HUES6 (cell line): ENCODE measurements around the gene HYAL2.
A peak's percentile ranks its signal among the peaks of the same experiment; 100 is the strongest.

ENCODE experiments used
- H3K27ac ChIP-seq: 2 replicates; pipeline ENCODE4 v1.7.0; 2013; ENCODE audit warnings: low read depth, mild to moderate bottlenecking, low read length, inconsistent platforms
- H3K27me3 ChIP-seq: 2 replicates; pipeline ENCODE4 v1.6.1; 2013; ENCODE audit warnings: low read length; ENCODE audit not compliant: control insufficient read depth, insufficient read depth
- H3K36me3 ChIP-seq: 2 replicates; pipeline ENCODE4 v1.6.1; 2013; ENCODE audit warnings: low read length; ENCODE audit not compliant: control insufficient read depth, insufficient read depth
- H3K4me1 ChIP-seq: 2 replicates; pipeline ENCODE4 v1.6.1; 2013; ENCODE audit warnings: low read length; ENCODE audit not compliant: control insufficient read depth, insufficient read depth
- H3K4me3 ChIP-seq: 2 replicates; pipeline ENCODE4 v1.5.1; 2013; ENCODE audit warnings: low read depth, low read length
- H3K9ac ChIP-seq: one replicate; pipeline ENCODE4 v1.6.1; 2013; ENCODE audit warnings: mild to moderate bottlenecking, low read length
- H3K9me3 ChIP-seq: 2 replicates; pipeline ENCODE4 v1.6.1; 2013; ENCODE audit warnings: low read depth, low read length; ENCODE audit not compliant: control insufficient read depth, insufficient read depth

HYAL2 gene

DNA sequence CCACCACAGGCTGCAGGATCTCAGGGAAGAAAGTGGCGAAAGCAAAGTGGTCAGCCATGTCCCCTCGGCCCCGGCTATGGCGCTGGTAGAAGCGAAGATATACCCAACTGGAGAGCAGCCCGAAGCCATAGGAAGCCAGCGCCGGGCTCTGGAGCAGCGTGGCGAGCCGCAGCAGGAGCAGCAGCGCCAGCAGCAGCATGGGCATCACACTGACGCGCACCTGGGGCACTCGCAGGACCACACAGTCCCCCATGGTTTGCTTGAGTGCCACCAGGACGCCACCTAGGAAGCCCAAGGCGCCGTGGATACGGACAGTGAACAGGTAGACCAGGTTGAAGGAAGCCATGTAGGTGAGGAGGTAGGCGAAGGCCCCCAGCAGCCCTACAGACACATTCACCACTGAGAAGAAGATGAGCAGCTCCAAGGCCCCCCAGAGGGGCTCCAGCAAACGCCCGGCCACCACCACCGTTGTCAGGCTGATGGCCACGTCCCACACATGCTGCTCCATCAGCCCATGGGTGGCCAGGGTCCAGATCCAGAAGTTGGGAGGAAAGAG, 35.9 kb upstream of the HYAL2 start:
- H3K4me1 ChIP-seq = peaks cover 30% of the 10 kb centered on the region
- H3K27me3 ChIP-seq = peaks cover under 1% of the 10 kb centered on the region; the same call in 1 of the 2 replicates
- no peaks in the 10 kb centered on the region for H3K9me3 ChIP-seq
- H3K9ac ChIP-seq = peak overlapping the region; percentile 85
- H3K4me3 ChIP-seq = peak overlapping the region; percentile 94
- H3K27ac ChIP-seq = peak overlapping the region; percentile 11; the same call in 1 of the 2 replicates
- H3K36me3 ChIP-seq = peaks cover 35% of the 10 kb centered on the region

DNA sequence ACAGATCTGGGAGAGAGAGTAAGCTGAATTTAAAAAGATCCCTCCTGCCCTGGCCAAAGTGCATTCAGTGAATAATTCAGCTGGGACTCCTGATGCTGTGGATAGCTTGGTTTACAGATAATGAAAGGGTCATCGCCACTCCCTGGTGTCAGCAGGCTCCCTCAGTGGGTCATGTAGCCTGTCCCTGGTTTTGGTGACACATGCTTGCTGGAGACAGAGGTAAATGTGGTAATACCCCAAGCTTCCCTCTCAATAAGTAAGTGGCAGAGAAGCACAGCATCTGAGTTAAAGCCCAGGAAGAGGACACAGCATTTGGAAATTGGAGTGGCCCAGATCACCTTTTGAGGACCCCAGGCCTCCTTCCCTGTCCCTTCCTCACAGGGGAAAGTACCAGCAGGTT, 34.9 kb upstream of the HYAL2 start:
- H3K27ac ChIP-seq = no peak overlapping the region
- peaks cover 39% of the 10 kb centered on the region for H3K36me3 ChIP-seq
- H3K4me3 ChIP-seq = peak overlapping the region; percentile 94
- H3K4me1 ChIP-seq = peaks cover 30% of the 10 kb centered on the region
- H3K9me3 ChIP-seq = no peaks in the 10 kb centered on the region
- H3K27me3 ChIP-seq = no peaks in the 10 kb centered on the region
- peak overlapping the region; percentile 11 for H3K9ac ChIP-seq

DNA sequence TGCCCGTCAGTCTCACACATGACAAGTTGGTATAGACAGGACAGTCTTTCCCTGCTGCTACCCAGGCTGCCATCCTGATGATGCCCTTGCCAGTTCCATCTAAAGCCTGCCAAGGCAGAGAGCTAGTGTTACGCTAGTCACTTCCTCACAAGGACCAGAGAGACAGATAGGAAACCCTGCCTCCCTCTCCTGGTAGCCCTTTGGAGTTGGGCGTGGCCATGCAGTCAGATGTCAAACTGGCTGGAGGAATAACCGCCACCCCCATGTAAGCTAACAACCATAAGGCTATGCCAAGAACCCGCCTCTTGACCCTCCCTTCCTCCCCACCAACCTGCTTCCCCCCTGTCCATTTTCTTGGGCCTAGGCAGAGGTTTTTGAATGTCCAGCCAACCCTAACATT, 34.0 kb upstream of the HYAL2 start:
- H3K4me1 ChIP-seq = peaks cover 31% of the 10 kb centered on the region
- H3K9ac ChIP-seq = no peak overlapping the region
- H3K27ac ChIP-seq = no peak overlapping the region
- H3K4me3 ChIP-seq = 0 out of 2 replicates have a peak overlapping the region, but pooled peaks have one; percentile 1
- H3K9me3 ChIP-seq = no peaks in the 10 kb centered on the region
- no peaks in the 10 kb centered on the region for H3K27me3 ChIP-seq
- peaks cover 39% of the 10 kb centered on the region for H3K36me3 ChIP-seq

GRCh38 chr3:50355829-50356552, 33.4 kb upstream of the HYAL2 start:
- Histone ChIP-seq H3K27me3 (no peaks in the 10 kb centered on the region), H3K36me3 (peaks cover 39% of the 10 kb centered on the region), H3K9ac (no peak overlapping the region), H3K27ac (no peak overlapping the region), H3K4me1 (peaks cover 36% of the 10 kb centered on the region), H3K9me3 (no peaks in the 10 kb centered on the region), H3K4me3 (no peak overlapping the region)

- no peak overlapping the region for H3K4me3 ChIP-seq
- peaks cover 40% of the 10 kb centered on the region for H3K4me1 ChIP-seq
- peaks cover 39% of the 10 kb centered on the region for H3K36me3 ChIP-seq
- no peaks in the 10 kb centered on the region for H3K27me3 ChIP-seq
- no peaks in the 10 kb centered on the region for H3K9me3 ChIP-seq
- no peak overlapping the region for H3K27ac ChIP-seq
- H3K9ac ChIP-seq = no peak overlapping the region
Observed at GRCh38 chr3:50354850-50355249, 32.3 kb upstream of the HYAL2 start.

DNA sequence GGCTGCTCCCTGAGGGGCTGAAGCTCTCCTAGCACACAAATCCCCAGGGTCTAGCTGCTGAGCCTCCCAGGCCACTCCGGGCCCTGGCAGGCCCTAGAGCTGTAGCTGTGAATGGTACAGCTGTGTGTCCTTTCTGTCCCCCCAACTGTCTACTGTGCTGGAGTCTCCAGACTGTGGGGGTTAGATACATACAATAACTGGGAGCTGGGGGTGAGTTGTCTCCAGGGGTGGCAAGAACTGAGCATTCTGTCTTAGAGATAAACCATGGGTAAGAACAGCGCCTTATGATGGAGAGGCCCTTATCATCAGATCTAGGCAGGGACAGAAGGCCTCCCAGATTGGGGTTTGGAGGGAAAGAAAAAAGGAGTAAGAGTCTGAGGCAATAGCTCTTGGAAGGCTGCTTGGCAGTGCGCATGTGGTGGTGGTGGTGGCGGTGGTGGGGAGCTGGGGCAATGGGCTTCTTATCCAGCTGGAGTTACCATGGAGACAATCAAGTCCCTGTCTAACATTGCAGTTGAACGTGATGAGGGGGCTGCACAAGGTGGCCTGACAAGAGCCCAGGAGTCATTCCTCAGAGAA, 31.7 kb upstream of the HYAL2 start:
- H3K27me3 ChIP-seq = no peaks in the 10 kb centered on the region
- peaks cover 39% of the 10 kb centered on the region for H3K36me3 ChIP-seq
- H3K4me1 ChIP-seq = peaks cover 40% of the 10 kb centered on the region
- no peaks in the 10 kb centered on the region for H3K9me3 ChIP-seq
- no peak overlapping the region for H3K27ac ChIP-seq
- H3K9ac ChIP-seq = no peak overlapping the region
- no peak overlapping the region for H3K4me3 ChIP-seq

DNA sequence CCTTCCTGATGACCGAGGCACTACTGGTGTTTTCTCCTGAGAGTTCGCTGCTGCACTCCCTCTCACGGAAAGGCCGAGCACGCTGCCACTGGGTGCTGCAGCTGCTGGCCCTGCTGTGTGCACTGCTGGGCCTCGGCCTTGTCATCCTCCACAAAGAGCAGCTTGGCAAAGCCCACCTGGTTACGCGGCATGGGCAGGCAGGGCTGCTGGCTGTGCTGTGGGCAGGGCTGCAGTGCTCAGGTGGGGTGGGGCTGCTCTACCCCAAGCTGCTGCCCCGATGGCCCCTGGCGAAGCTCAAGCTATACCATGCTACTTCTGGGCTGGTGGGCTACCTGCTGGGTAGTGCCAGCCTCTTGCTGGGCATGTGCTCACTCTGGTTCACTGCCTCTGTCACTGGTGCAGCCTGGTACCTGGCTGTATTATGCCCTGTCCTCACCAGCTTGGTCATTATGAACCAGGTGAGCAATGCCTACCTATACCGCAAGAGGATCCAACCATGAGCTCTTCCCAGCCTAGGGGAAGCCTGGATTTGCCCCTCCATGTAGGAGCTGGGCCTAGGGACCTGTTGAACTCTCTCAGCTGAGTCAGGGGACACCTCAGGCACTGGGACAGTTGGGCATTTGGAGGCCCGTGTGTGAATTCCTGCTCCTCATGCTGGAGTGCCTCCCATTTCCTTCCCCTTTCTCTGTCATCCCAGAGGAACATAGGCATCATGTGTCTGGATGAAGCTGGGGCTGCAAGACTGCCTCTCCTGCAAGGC, 30.9 kb upstream of the HYAL2 start:
- H3K9me3 ChIP-seq = no peaks in the 10 kb centered on the region
- H3K27ac ChIP-seq = no peak overlapping the region
- H3K4me1 ChIP-seq = peaks cover 36% of the 10 kb centered on the region
- H3K36me3 ChIP-seq = peaks cover 44% of the 10 kb centered on the region
- no peak overlapping the region for H3K9ac ChIP-seq
- H3K4me3 ChIP-seq = no peak overlapping the region
- no peaks in the 10 kb centered on the region for H3K27me3 ChIP-seq

GRCh38 chr3:50352781-50353180, 30.2 kb upstream of the HYAL2 start:
- Histone ChIP-seq H3K4me1 (peaks cover 30% of the 10 kb centered on the region), H3K27ac (no peak overlapping the region), H3K36me3 (peaks cover 43% of the 10 kb centered on the region), H3K27me3 (no peaks in the 10 kb centered on the region), H3K9ac (no peak overlapping the region), H3K9me3 (no peaks in the 10 kb centered on the region), H3K4me3 (no peak overlapping the region)

DNA sequence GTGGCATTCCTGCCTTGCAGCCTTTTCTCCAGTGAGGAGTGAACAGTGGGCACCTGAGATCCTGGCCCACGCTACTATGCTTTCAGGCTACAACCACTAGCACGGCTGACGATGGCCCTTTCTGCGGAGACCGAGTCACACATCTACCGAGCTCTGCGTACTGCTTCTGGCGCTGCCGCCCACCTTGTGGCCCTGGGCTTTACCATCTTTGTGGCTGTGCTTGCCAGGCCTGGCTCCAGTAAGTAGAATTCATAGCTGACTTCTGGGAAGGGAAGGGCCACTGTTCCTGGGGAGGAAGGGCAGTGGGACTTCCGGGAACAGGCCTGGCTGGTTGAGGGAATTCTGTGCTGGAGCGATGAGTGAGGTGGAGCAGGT, 28.8 kb upstream of the HYAL2 start:
- Histone ChIP-seq H3K36me3 (peaks cover 41% of the 10 kb centered on the region), H3K9ac (peak overlapping the region; percentile 88), H3K27ac (no peak overlapping the region)

GRCh38 chr3:50350527-50351322, 28.2 kb upstream of the HYAL2 start, which contains the start of the genes CYB561D2 and NPRL2:
CYB561D2 (plus strand) TSS chr3:50350862; CDS start chr3:50351434, 572 bp downstream.
NPRL2 (minus strand) TSS chr3:50350775; CDS start chr3:50350652, 123 bp downstream.
- Histone ChIP-seq H3K27ac (peak within 1 kb of the TSS; percentile 30; the same call in 1 of the 2 replicates), H3K9ac (peak within 1 kb of the TSS; percentile 88), H3K27me3 (peaks cover 3% of the 10 kb centered on the region; the same call in 1 of the 2 replicates), H3K4me1 (peaks cover 14% of the 10 kb centered on the region), H3K4me3 (peak within 1 kb of the TSS; percentile 93), H3K9me3 (no peaks in the 10 kb centered on the region), H3K36me3 (peaks cover 36% of the 10 kb centered on the region)

More for the DNA sequence above, 28.8 kb upstream of the HYAL2 start:
- Histone ChIP-seq H3K27me3 (peaks cover 2% of the 10 kb centered on the region; the same call in 1 of the 2 replicates), H3K9me3 (no peaks in the 10 kb centered on the region), H3K4me3 (peak overlapping the region; percentile 93), H3K4me1 (peaks cover 15% of the 10 kb centered on the region)
